GM18526 (cell line): ENCODE measurements around the gene MYH3.

Experiments
- POLR2A ChIP-seq: IDR thresholded peaks from 3 replicates; pipeline ENCODE4 v1.6.1; 2011; ENCODE audit not compliant: insufficient read length; ENCODE audit errors: extremely low read depth

MYH3 gene

GRCh38 chr17:10653987-10654386 lies 3.1 kb downstream of the MYH3 start:
- TF ChIP-seq POLR2A, result no peak

GRCh38 chr17:10652984-10653659 lies 4.0 kb downstream of the MYH3 start:
- TF ChIP-seq POLR2A, result no peak

- TF ChIP-seq POLR2A, result no peak
Observed at GRCh38 chr17:10651927-10652326, 5.2 kb downstream of the MYH3 start.

- TF ChIP-seq POLR2A, result no peak
Observed at GRCh38 chr17:10649602-10650001, 7.5 kb downstream of the MYH3 start.

- no peak for TF ChIP-seq POLR2A
Observed at GRCh38 chr17:10648956-10649355, 8.2 kb downstream of the MYH3 start.

- TF ChIP-seq POLR2A, result no peak
Observed at GRCh38 chr17:10648381-10648780, 8.7 kb downstream of the MYH3 start.

- no peak for TF ChIP-seq POLR2A
Observed at GRCh38 chr17:10646392-10646990, 10.6 kb downstream of the MYH3 start.

GRCh38 chr17:10640475-10640874 lies 16.6 kb downstream of the MYH3 start:
- no peak for TF ChIP-seq POLR2A

- no peak for TF ChIP-seq POLR2A
Observed at GRCh38 chr17:10638151-10638550, 19.0 kb downstream of the MYH3 start.

- TF ChIP-seq POLR2A, result no peak
Observed at GRCh38 chr17:10635290-10635689, 21.8 kb downstream of the MYH3 start.

GRCh38 chr17:10633738-10634379 lies 23.2 kb downstream of the MYH3 start:
- no peak for TF ChIP-seq POLR2A

- TF ChIP-seq POLR2A, result no peak
Observed at GRCh38 chr17:10631701-10632100, 25.4 kb downstream of the MYH3 start.

GRCh38 chr17:10631048-10631700 lies 25.9 kb downstream of the MYH3 start:
- TF ChIP-seq POLR2A, result no peak

GRCh38 chr17:10629706-10630105 lies 27.4 kb downstream of the MYH3 start:
- no peak for TF ChIP-seq POLR2A

- no peak for TF ChIP-seq POLR2A
Observed at GRCh38 chr17:10628756-10629155, 28.4 kb downstream of the MYH3 start.

GRCh38 chr17:10626390-10626789 lies 30.7 kb downstream of the MYH3 start:
- no peak for TF ChIP-seq POLR2A
